DMS153 treated with DMSO at 0.1 percent for 48 hours (cell line): ENCODE data around the gene MAP1B.

ENCODE experiments used
- DNase-seq: peaks from one replicate; lab custom pipeline; 2025; ENCODE audit not compliant: unreplicated experiment; lab: John Stamatoyannopoulos, UW

Gene MAP1B

GRCh38 chr5:72093824-72094223 lies 13.5 kb upstream of the MAP1B start:
- no peak for DNase-seq

DNA sequence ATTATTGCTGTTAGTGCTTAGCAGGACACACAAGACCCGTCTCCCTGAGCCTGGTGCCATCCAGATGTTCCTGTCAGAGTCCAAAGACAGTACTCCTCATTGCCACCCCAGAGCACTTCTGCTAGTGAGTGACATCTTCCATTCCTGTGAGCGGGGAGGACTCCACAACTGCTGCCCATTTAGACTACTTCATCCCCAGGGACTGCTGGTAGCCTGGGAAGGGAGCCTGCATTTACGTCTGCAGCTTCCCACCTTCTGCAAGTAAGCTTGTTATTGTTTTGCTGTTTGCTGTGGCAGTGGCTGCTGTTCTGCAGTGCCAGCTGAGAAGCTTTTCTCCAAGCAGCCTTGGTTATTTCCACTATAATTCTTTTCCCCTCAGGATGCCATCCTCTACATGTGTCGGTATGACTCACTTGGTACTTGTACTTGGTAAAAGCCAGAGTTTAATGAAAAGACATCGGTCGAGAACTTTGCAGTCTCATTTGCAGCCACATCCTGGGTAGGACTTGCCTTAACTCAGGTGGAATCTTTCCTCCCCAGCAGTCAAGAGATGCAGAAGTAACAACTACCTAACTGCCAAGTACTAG lies 10.6 kb upstream of the MAP1B start:
- DNase-seq: no peak

- DNase-seq: no peak
These were observed 5.4 kb upstream of the MAP1B start for GRCh38 chr5:72101828-72102227.

DNA sequence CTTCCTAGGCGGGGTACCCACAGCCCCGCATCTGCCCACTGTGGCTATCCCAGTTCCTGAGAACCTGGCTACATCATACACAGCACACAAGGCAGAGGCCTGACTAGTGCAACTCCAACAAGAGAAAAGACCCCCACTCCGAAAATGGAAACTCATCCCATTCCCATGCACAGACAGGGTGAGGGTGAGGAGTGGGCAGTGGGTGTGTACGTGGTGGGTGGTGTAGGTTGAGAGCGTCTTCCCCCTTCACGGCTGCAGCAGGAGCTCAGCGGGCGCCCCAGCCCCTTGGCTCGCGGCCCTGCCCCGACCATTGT lies 501 bp upstream of the MAP1B start:
- DNase-seq: no peak

DNA sequence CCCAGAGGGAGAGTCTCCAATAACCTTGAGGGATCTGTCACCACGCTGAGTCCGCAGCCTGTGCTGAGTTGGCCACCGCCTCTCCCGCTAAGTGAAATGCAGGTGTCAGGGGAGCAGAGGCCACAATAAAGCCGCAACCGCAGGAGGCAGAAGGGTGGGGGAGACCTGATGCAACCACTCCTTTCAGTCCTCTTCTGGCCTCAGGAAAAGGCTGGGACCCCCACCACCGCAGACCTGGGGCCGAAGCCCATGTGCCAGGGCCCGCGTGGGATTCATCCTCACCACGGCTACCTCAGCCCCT lies 576 bp downstream of the MAP1B start:
- no peak for DNase-seq

DNA sequence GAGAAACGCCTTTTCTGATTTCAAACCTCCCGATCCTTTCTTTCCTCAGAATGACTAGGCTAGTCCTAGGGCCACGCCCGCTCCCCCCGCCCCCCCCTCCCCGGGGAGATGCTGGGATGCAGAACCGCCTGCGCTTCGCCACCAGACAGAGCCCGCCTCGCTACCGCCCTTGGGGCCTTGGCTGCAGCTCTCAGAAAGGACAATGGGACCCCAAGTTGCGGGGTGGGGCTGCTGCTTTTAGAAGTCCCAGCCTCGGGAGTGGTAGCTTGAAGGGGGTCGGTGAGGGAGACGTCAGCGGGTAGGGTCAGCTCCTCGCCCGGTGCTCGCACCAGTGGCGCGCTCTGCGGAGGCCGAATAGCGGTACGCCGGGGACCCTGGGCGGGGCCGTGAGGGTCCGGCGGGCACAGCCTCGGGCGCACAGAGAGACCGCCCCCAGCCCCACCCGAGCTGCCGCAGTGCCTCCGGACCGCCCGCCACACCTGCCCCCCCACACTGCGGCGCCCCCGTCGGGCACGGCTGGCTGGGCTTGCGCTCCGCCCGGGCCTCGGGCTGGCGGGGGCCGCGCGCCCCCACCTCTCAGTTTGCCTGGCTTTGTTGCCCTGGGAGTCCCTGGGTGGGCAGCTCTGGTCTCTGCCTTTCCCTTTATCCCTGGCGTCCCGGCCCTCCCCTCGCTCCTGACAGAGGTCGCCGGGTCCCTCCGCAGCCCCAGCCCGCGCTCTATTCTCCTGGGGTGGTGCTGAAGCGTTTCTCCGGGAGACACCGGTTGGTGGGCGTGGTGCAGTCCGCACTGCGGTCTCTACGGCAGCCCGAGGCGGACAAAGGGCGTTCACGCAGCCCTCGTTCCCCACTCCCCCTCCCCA lies 1.2 kb downstream of the MAP1B start:
- DNase-seq: no peak

- DNase-seq: no peak
These were observed 1.8 kb downstream of the MAP1B start for GRCh38 chr5:72109062-72109411.

- DNase-seq: peak; percentile 6
These were observed 2.4 kb downstream of the MAP1B start for GRCh38 chr5:72109625-72110024.

DNA sequence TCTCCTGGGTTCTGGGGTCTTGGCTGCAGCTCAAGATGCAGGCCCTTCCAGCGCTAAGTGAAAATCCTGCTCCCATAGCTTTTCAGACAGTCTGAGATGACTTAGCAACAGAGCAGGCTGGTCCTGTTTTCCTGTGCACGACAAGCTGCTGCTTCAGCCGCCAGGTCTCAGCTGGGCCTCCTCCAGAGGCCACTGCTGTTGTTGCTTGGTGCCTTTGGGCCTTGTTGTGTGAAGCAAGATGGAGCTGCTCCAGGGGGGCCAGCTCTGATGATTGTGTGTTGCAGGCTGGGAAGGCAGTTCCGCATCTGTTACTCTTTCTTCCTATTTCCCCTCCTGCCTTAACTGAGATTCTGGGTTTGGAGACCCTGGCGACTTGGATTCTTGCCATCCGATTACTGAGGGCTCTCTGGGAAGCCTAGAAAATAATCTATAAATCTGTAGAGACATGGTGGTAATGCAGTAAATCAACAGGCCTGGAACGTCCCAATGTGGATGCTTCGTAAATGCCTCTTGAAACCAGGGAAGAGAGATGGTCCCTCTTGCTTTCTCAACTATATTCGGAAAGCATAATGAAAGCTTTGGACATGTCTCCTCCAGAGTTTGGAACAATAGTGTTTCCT lies 3.2 kb downstream of the MAP1B start:
- DNase-seq: no peak

DNA sequence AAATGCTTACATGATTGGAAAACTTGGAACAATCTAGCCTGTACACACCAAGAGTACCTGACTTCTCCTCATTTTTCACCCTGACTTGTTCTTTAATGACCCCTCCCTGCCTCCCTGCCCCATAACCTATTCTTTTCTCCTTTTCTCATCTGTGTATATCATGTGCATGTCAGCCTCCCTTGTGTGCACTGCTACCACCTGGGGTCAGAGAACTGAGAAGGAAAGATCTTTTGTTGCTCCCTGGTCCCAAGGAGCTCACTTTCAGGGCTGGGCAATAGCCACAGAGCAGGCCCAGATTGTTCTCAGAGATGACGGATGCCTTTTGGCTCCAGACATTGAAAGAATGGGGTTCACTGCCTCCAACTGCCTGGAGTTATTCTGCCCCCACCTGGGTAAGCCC lies 5.1 kb downstream of the MAP1B start:
- no peak for DNase-seq

GRCh38 chr5:72114629-72115028 lies 7.4 kb downstream of the MAP1B start:
- DNase-seq: no peak

DNA sequence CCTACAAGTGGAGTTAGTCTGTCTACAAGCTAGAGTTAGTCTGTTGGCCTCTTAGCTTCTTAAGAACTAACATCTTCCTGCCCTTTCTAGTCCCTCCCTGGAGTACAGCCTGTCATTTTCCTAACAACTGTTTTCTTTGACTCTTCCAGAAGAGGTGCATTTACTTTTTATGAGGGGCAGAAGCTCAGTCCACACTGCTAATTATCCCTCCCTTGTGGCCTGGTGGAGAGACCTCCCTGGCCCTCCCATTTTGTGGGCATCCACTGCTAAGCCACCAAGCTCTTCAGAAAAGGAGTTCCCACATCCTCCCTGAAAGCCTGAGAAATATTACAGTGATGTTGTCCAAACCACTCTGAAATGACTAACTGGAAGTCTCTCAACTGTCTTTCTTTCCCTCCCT lies 8.0 kb downstream of the MAP1B start:
- no peak for DNase-seq

- no peak for DNase-seq
These were observed 10.0 kb downstream of the MAP1B start for GRCh38 chr5:72117307-72117706.

DNA sequence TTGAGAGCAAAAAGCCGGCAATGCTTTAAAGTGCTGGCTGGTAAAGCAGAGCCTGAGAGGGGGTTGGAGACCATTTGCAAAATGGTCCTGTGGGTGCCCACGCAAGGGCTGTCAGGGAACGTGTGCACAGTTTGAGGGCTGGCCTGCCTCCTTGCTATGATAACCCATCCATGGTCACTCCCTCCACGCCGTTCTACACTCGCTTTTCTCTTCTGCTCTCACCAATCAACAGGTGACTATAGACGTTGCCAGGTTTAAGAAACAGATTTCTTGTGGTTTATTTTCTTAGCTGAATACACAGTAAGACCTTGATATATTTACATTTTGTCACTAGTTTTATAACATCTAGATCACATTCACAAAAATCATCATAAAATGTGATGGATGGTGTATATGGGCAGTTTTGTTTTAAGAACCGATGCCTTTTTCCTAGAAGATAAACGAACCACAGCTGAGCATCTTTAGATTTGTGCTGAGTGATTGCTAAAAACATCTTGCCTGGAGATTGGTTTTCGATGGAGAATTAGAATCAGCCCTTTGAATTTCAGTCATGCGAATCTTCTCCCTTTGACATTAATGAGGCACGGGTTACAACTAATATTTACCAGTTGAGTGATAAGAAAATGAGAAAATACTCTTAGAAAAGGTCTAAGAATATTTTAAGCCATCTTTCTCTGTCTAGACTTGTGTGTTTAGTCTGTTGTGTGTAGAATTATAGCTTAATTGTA lies 13.9 kb downstream of the MAP1B start:
- no peak for DNase-seq

DNA sequence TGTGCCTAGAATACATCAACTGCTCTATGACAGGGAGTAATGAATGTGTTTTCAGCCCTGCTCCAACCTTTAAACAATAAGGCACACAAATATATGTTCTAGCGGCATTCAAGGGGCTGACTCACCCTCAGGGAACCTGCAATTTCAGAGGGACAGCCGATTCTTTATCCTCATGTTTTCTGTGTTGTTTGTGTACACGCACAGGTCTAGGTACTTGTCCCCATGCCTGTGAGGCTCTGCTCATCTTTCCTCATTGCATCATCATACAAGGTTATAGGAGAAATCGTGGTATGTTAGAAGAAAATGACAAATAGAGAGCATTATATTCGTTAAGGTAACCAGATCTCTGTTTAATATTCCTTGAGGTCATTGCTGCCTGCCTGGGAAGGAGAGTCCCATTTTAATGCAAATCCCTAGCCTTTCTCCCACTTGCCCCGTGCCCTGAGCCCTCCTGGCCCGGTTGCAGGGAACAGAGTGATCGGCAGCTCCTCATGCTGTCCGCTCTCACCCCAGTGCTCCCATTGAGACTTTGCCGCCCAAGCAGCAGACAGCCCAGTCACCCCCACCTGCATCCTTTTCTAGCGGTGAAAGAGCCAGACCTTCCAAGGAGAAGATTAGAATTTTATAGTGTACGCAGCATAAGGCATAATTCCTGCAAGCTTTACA lies 14.6 kb downstream of the MAP1B start:
- no peak for DNase-seq

GRCh38 chr5:72122602-72123001 lies 15.3 kb downstream of the MAP1B start:
- no peak for DNase-seq

GRCh38 chr5:72123764-72124376 lies 16.6 kb downstream of the MAP1B start:
- DNase-seq: no peak

GRCh38 chr5:72125271-72125940 lies 18.1 kb downstream of the MAP1B start:
- DNase-seq: no peak

- no peak for DNase-seq
These were observed 18.8 kb downstream of the MAP1B start for GRCh38 chr5:72125941-72126620.

DNA sequence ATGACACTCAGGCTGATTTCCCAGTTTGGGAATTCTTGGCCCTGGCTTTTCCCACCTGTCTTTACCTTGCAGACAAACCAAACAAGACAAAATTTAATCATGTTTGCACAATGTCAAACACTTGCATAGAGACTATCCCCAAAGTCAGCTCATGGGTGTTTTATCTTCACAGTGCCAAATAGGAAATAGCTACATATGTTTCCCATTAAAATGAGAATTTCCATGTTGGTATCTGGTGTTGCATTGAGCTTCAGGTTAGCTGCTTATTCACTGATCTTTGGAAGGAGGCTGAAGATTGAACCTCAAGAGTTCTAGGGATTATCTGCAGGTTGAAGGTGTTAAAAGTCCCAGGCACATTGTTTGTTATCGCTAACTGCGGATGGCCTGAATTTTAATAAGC lies 19.5 kb downstream of the MAP1B start:
- DNase-seq: no peak
